BJ (cell line): ENCODE results near the gene CCDC136. TPM values are rescaled to one million over a fixed set of nuclear protein-coding genes. Genes with fewer than 3 reads are reported as not detected.

Experiments
- CTCF ChIA-PET: fragments of 350-600 bp; formaldehyde crosslinking; extraction: SDS; loops from one replicate; lab custom pipeline; 2021; ENCODE audit warnings: antibody characterized with exemption, inconsistent platforms; lab: Yijun Ruan, JAX
- POLR2A ChIA-PET: fragments of 300-600 bp; sonication (Branson Sonifier 250); formaldehyde crosslinking; extraction: SDS; loops from one replicate; lab custom pipeline; 2021; ENCODE audit warnings: antibody characterized with exemption; lab: Charles Lee
- DNase-seq: peaks from one replicate; pipeline ENCODE4 v3.0.0-alpha.2; 2011; ENCODE audit warnings: low read depth
- H3K27me3 ChIP-seq: 2 replicates; pipeline ENCODE4 v1.6.0; 2011; ENCODE audit warnings: low read length; ENCODE audit not compliant: control insufficient read depth, insufficient read depth
- H3K36me3 ChIP-seq: 2 replicates; pipeline ENCODE4 v1.5.1; 2011; ENCODE audit warnings: low read length; ENCODE audit not compliant: control insufficient read depth, insufficient read depth
- H3K4me3 ChIP-seq: 2 replicates; pipeline ENCODE4 v1.5.1; 2011; ENCODE audit warnings: low read depth, mild to moderate bottlenecking, control low read depth, low read length
- polyA plus RNA-seq: library from polyadenylated mRNA; depleted of rRNA; stranded (reverse); fragments of >200 nt; gene quantifications from 2 replicates; pipeline ENCODE4 v1.2.3, GENCODE V29; 2011
- TF ChIP-seq, protein P1 (sequence below): IDR thresholded peaks from 2 replicates; pipeline ENCODE4 v1.5.1; 2011; ENCODE audit warnings: low read depth, mild to moderate bottlenecking, control low read depth, inconsistent platforms, low read length, moderate library complexity; ENCODE audit not compliant: insufficient read depth

Gene CCDC136
- polyA plus RNA-seq, 1 experiment = 13.2 TPM

DNA sequence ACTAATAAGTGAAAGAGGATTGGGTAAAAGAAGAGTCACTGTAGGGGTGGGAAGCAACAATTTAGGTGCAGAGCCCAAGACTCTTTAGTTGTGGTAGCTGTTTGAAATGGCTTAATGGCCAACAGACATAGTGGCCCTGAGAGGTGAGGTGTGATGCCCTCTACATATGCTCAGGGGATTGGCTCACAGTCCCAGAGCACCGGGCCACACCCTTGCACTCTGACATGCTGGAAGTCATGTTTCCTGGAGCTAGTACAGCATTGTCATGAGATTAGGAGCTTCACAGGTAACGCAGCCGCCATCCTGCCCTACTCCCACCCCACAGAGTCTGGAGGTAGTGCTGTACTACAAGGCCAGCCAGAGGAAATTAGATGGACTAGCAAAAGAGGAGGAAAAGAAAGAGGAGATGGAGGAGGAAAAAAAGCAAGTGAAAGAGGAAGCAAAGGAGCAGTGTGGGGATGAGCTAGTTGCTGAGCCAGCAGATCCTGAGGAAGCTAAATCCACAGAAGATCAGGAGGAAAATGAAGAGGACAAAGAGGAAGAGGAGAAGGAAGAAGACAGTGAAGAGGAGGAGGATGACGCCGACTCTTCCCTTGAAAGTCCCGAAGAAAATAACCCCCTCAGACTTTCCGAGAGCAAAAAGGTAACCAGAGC is 23.6 kb downstream of the CCDC136 start:
- ChIA-PET POLR2A (no interaction called here), CTCF (no interaction called here)
- DNase-seq = no peak
- Histone ChIP-seq H3K27me3 (no peaks in the 10 kb centered on the region), H3K36me3 (no peaks in the 10 kb centered on the region), H3K4me3 (no peak overlapping the region)
- TF ChIP-seq, protein P1, sequence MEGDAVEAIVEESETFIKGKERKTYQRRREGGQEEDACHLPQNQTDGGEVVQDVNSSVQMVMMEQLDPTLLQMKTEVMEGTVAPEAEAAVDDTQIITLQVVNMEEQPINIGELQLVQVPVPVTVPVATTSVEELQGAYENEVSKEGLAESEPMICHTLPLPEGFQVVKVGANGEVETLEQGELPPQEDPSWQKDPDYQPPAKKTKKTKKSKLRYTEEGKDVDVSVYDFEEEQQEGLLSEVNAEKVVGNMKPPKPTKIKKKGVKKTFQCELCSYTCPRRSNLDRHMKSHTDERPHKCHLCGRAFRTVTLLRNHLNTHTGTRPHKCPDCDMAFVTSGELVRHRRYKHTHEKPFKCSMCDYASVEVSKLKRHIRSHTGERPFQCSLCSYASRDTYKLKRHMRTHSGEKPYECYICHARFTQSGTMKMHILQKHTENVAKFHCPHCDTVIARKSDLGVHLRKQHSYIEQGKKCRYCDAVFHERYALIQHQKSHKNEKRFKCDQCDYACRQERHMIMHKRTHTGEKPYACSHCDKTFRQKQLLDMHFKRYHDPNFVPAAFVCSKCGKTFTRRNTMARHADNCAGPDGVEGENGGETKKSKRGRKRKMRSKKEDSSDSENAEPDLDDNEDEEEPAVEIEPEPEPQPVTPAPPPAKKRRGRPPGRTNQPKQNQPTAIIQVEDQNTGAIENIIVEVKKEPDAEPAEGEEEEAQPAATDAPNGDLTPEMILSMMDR = no peak

GRCh38 chr7:128818694-128819093 is 26.9 kb downstream of the CCDC136 start:
- TF ChIP-seq, protein P1 = no peak
- no peaks in the 10 kb centered on the region for H3K36me3 ChIP-seq
- no peak overlapping the region for H3K4me3 ChIP-seq
- H3K27me3 ChIP-seq = no peaks in the 10 kb centered on the region
- ChIA-PET POLR2A (no interaction called here), CTCF (interaction anchor here (1.8 kb wide), 1 partner anchor 13 kb away, joined by 5 read pairs; no protein-coding TSS in a partner anchor)
- DNase-seq = no peak

GRCh38 chr7:128821724-128822123 is 30.0 kb downstream of the CCDC136 start:
- TF ChIP-seq, protein P1 = no peak
- no peak for DNase-seq
- Histone ChIP-seq H3K36me3 (no peaks in the 10 kb centered on the region), H3K27me3 (no peaks in the 10 kb centered on the region), H3K4me3 (no peak overlapping the region)
- CTCF ChIA-PET = interaction anchor here (1.0 kb wide), 1 partner anchor 11 kb away, joined by 3 read pairs; no protein-coding TSS in a partner anchor
- POLR2A ChIA-PET = no interaction called here

- Histone ChIP-seq H3K27me3 (no peaks in the 10 kb centered on the region), H3K36me3 (no peaks in the 10 kb centered on the region; the same call in 1 of the 2 replicates), H3K4me3 (no peak overlapping the region)
- no peak for DNase-seq
- ChIA-PET POLR2A (no interaction called here), CTCF (interaction anchor here (1.2 kb wide), 1 partner anchor 12 kb away, joined by 5 read pairs; no protein-coding TSS in a partner anchor)
- TF ChIP-seq, protein P1 = no peak
These were observed 34.7 kb downstream of the CCDC136 start for GRCh38 chr7:128826512-128826911.

- no peak overlapping the region for H3K4me3 ChIP-seq
- DNase-seq = no peak
- TF ChIP-seq, protein P1 = no peak
- ChIA-PET CTCF (interaction anchor here (1.2 to 1.4 kb wide), 2 partner anchors 12 to 45 kb away, joined by 3 to 5 read pairs; no protein-coding TSS in a partner anchor), POLR2A (interaction anchor here (0.6 kb wide), 1 partner anchor 166 kb away, joined by 3 read pairs; no protein-coding TSS in a partner anchor)
- no peaks in the 10 kb centered on the region for H3K27me3 ChIP-seq
- H3K36me3 ChIP-seq = no peaks in the 10 kb centered on the region; the same call in 1 of the 2 replicates
These were observed 35.1 kb downstream of the CCDC136 start for GRCh38 chr7:128826916-128827247.
